ENCODE results near the gene MPL.
"Not testable (repeated sequence)": the region's sequence is repeated elsewhere in the genome, so short reads cannot be mapped to it uniquely, and the experiment has no call there.

MPL gene

DNA sequence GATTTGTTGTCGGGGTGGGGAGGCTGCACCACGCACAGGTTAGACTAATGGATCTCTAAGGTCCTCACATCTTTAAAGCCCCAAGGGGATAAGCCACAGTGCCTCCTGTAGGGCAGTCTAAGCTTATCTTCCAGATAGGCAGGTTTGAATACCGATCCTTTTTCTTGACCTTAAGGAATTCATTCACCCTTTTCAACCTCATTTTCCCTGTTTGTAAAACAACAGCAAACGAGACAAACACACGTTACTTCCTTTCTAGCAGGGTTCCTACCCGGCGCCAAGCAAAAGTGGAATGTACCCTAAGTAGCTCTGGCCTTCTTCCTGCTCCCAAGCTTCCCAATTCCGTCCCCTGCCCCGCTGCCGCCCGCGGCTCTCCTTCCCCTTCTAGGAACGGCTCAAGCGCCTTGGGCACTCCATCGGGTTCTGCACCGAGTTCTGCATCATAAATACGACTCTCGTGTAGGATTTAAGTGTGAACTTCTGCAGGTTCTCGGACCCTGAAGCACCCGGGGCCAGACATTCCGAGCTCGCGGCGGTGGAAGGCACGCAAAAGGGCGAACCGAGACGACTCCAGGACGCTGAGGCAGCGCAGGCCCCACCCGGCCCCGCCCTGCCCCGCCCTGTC is 20.6 kb downstream of the MPL start:
- FAIRE-seq, result no peak

DNA sequence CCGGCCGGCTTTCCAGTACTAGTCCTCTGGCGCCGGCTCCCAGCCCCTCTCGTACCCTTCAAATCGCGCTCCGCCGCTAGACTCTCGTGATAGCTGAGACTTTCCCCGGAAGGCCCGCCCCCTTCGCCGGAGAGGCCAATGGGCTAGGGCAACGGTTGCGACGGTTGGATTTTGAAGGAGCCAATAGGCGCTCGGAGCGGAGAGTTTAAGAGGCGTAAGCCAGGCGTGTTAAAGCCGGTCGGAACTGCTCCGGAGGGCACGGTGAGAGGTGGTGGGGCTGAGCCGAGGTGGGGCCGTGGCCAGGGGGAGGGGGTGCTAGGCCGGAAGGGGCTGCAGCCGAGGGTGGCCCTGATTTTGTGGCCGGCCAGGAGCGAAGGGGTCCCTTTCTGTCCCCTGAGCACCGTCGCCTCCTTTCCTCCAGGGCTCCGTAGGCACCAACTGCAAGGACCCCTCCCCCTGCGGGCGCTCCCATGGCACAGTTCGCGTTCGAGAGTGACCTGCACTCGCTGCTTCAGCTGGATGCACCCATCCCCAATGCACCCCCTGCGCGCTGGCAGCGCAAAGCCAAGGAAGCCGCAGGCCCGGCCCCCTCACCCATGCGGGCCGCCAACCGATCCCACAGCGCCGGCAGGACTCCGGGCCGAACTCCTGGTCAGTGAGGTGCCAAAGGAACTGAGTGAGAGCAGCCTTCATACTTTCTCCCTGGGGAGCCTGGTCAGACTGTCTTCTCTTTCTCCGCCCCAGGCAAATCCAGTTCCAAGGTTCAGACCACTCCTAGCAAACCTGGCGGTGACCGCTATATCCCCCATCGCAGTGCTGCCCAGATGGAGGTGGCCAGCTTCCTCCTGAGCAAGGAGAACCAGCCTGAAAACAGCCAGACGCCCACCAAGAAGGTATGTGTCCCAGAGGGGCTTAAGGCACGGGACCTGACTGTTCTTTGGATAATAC is 21.4 kb downstream of the MPL start, which contains the start of gene CDC20:
TSS of gene CDC20 (plus strand) at position 236 of the 948 bp plus-strand sequence. CDS start at position 471, 235 bp downstream.
- no peak for FAIRE-seq

DNA sequence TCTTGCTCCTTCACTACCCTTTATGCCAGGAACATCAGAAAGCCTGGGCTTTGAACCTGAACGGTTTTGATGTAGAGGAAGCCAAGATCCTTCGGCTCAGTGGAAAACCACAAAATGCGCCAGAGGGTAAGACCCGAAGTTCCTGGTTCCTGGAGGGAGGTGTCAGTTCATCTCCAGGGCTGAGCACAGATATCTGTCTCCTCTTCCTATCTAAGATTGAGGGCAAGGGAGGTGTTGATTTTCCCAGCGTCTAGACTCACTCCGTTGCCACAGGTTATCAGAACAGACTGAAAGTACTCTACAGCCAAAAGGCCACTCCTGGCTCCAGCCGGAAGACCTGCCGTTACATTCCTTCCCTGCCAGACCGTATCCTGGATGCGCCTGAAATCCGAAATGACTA is 22.1 kb downstream of the MPL start:
- FAIRE-seq, result no peak

DNA sequence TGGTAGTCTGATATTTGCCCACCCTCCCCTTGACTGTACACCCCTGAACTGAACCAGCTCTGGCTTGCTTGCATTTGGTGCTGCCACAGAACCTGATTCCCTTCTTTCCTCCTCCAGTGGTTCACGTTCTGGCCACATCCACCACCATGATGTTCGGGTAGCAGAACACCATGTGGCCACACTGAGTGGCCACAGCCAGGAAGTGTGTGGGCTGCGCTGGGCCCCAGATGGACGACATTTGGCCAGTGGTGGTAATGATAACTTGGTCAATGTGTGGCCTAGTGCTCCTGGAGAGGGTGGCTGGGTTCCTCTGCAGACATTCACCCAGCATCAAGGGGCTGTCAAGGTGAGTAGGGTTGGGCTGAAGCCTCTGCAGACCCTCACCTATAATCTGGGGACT is 23.0 kb downstream of the MPL start:
- FAIRE-seq, result no peak

DNA sequence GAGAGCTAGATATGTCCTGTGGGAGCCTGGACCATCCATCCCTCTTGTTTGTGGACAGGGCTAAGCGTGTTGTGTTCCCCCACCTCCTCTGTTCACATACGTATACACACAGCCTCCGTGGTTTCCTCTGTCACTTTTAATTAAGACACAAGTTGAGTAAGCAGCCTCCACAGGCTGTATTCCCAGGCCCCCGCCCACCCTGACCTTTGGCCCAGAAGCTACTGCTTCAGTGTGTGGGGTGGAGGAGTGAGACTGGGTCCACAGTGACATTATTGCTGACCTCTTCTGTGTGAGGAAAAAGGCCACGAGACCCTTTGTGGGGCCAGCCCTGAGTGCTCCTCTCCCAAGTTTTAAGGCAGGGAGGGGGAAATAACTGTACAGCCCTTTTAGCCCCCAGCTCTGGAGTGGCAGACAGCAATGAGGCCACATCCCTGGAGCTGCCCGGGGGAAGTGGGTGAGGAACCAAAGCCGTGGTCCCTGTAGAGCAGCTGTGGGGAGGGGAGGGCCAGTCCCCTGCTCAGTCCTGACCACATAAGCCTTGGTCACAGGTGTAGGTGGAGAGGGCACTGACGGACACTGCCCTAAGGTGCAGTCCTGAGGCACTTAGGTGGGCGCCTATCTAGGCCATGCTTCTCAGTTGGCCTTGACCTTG is 25.8 kb downstream of the MPL start:
- FAIRE-seq, result no peak

DNA sequence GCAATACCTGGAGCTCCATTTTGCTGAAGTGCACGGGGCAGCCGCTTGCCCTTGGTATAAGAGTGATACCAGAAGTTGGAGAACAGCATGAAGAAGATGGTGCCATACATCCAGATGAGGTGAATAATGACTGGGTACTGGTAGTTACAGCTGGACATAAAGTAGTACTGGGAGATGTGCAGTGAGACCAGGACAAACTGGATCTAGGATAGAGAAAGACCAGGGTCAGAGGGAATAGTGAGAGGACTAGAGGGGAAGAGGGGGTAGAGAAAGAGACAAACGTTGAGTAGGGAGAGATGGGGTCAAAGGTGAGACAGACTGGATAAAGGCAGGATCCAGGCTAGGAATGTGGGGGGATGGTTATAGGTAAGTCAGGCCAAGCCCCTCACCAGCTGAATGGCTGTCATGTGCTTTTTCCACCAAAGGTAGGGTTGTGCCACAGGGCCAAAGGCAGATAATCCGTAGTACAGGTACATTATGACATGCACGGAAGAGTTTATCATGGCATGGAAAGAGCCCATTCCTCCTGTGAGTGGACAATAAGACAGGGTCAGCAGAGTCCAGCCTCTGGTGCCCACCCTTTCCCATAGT is 26.4 kb downstream of the MPL start:
- no peak for FAIRE-seq

DNA sequence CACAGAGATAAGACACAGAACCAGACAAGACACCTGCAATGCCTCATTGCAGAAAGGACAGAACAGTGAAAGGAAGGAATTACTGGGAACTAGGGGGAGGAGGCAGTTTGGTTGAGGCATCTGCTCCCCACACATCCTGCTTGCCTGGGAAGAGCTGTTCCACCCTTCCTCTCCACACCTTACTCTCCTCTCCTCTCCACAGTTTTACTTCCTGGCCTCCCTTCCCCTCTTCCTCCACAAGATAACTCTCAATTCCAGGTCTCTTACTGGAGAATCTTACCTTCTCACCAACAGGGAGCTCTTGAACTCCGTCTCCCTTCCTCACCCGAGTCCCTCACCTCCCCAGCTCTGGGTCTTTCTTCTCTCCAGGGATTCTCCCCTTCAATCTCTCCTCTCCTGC is 28.1 kb downstream of the MPL start:
- FAIRE-seq, result no peak

DNA sequence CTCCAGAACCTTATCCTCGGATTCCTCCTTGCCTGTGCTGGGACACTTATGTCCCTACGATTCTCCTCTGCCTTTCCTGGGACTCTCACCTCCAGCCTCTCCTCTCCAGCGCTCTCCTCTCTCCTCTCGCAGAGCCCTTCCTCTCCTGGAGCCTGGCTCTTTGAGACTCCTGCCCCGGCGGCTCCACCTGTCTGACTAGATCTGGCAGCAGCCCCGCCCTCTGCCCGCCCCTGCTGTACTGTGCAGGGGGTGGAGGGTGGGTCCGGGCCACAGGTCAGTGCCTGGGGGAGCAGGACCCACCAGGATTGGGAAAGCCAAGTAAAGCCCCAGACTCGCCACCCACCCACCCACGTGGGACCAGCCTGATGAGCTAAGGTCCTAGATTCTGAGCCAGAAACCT is 28.6 kb downstream of the MPL start:
- no peak for FAIRE-seq

DNA sequence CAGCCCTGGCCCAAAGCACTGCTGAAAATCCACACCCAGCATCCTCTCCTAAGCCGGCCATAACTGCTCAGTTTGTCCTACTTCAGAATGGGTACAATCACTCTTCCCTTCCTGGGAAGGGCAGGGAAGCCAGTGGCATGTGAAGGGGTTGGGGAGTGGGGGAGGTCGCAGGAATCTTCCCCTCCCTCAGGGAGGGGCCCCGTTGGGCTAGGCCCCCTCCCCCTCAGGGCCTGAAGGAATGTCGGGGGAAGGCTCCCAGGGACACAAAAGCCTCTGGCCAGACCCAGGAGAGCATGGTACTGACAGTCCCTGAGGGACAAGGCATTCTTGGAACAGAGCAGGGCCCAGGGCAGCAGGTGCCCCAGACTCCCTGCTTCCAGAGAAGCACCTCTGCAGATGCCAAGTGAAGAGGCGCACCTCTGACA is 29.0 kb downstream of the MPL start:
- no peak for FAIRE-seq

DNA sequence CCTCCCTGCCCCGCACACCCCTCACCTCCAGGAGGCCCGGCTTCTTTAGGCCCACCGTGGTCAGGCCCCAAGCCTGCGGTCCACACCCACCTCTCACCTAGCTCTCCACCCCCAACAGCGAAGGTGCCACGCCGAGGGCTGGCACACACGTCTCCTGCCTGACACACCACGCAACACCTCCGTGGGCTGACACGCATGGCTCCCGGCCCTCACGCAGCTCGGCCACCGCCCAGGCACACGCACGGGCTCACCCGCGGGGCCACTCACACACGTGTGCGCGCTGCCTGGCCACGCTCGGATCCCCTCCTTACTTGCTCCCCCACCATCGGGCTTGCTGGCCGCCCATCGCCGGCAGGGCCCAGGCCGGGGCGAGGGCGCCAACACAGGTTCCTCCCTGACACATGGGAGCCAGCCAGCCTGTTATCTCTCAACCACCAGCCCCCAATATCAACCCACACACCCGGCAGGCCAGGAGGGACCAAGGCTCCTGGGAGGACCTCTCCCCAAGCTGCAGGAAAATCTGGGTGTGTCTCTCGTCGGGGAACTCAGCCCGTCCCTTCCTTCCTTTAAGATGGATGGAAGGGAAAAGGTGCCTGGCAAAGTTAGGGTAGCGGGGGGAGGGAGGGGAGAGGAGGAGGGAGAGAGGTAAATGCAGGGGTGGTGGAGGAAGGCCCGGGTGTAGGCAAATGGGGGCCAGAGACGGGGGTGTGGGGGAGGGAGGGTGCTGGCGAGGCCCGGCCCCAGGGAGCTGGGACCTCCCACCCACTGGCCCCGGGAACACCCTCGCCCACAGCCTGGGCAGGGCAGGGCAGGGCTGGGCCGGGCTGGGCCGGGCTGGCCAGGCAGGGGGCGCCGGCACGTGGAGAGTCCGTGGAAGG is 29.6 kb downstream of the MPL start:
- no peak for FAIRE-seq

DNA sequence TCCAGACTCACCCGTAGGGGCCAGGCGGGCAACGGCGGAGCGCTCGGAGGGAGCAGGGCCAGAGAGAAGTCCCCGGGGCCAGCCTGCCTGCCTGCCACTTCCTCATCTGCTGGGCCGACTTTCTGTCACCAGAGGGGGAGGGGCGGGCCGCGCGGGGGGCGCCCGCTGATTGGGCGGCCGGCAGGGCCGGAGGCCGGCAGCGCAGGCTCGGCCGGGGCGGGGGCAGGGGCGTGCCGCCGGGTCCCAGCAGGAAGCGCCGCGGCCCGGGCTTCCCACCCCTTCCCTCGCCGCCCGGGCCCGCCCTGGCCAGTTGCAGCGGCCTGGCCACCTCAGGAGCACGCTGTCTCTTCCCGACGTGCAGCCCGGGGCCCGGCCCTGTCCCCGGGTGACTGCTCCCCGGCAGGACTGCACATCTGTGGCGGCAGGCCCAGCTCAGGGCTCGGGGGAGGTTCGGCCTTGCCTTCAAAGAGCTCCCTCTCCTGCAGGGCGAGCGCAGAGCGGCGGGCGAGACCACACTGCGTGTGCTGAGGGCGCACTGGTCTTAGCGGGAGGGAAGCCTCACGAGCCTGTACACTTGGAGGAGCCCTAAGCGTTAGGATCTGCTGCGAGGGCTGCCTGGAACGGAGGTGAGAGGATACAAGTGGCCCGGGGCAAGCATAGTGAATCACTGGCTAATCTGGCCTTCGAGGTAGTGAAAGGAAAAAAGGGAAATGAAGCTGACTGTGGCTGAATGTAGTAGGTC is 30.5 kb downstream of the MPL start, which contains the start of gene ELOVL1:
TSS of gene ELOVL1 (minus strand) at position 108 of the 742 bp plus-strand sequence. CDS start 2,402 bp downstream, outside the sequence.
- FAIRE-seq, result no peak

DNA sequence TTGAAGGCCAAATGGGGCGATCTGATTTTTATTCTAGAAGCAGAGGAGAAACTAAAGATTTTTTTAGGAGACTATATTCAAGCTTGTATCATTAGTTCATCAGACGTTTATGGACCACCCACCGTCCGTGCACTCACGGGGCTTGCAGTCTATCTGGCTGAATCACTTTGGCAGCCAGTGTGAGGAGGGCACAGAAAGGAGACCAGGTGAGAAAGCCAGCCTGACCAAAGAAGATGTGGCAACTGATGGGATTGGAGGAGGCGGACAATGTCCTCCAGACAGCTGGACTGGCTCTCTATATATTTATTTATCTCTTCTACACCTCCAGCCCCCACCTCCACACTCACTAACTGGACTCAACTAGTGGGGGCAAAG is 31.0 kb downstream of the MPL start:
- no peak for FAIRE-seq

DNA sequence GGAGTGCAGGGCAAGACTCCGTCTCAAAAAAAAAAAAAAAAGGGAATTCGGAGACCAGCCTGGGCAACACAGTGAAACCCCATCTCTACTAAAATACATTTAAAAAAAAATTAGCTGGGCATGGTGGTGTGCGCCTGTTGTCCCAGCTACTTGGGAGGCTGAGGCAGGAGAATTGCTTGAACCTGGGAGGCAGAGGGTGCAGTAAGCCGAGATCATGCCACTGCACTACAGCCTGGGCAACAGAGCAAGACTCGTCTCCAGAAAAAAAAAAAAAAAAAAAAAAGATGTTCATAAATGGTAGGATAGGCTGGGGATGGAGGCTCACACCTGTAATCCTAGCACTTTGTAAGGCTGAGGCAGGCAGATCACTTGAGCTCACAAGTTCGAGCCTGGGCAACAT is 32.2 kb downstream of the MPL start:
- not testable (repeated sequence) for FAIRE-seq

DNA sequence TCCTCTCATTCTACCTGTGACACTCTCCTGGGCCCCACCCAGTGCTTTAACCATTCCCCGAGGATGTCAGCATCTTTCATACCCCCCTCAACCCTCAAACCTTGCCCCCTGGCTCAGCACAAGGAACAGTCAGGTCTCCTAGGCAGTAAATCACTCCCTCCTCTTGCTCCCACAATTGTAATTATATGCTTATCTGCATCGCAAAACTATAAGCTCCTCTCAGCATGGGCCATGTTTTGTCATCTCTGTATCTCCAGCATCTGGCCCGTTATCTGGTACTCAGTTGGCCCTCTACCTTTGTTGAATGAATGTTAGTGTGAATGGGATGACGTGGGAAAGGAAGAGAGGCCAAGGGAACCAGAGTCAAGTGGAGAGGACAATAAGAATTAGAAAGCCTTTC is 32.9 kb downstream of the MPL start:
- FAIRE-seq, result no peak

DNA sequence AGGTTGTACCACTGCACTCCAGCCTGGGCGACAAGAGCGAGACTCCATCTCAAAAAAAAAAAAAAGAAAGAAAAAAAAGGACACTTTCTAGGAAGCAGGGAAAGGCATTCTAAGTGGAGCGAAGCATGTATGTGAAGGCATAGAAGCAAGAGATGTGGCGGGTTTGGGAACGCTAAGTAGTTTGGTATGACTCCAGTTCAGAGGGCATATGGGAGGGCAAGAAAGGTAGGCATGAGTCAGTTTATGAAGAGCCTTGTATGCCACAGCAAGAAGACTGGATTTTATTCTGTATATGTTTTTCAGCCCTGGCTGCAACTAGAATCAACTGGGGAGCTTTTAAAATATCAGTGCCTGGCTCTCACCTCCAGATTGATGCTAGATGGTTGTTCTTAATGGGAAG is 34.6 kb downstream of the MPL start:
- no peak for FAIRE-seq

DNA sequence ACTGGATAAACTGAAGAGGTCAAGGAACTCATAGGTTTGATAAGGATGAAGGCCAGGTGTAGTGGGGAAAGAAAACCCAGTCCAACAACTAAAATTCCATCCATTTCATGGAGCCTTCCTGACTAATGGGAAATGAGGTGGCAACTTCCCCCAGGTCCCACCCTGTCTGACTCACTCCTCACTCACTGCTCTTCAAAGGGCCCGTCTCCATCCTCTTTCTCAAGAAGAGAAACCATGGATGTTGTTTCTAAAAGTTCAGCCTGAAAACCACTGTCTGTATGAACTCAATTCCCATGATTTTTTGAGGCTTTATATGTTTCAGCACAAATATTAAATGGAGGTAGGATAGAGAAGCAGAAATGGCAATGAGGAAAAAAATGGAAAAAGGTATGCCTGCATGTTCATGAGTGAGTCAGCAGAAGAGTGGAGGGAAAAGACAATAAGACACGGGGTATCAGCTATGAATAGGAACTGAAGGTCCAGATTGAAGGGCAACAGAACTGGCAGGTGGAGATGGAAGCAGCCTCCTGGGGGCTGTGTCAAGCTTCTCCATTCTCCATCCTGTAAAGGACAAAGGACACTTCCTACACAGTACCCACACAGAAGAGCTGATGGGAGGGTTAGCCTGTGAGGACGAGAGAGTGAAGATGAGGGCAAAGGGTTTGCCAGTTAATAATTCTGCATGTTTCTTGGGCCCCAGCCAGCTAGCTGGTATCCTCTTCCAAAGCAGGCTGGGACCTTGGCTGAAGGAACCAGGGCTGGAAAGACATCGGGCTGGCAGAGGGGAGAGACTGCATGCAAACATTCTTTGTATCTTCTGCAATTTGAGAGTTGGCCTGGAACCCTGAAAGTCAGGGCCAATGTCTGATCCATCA is 35.7 kb downstream of the MPL start:
- FAIRE-seq, result no peak

DNA sequence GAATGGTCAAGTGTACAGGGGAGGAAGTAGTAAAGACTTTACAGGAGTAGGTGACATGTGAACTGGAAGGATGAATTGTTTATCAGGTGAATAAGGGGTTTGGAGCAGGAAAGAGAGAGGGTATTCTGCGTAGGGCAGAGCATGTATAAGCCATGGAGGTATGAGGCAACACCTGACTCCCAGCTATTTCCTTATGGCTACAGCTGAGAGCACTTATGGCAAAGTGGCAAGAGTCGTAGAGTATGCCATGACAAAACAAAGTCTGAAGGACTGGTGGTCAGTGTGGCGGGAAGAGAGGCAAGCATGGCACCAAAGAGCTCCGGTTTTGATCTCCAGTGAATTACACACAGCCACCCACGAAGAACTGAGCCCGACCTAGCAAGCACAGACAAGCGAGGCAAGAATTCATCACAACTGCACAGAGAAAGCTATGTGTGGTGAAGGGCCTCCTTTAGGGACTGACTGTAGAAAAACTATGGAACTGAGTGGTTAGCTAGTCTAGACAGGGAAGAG is 39.2 kb downstream of the MPL start:
- no peak for FAIRE-seq

DNA sequence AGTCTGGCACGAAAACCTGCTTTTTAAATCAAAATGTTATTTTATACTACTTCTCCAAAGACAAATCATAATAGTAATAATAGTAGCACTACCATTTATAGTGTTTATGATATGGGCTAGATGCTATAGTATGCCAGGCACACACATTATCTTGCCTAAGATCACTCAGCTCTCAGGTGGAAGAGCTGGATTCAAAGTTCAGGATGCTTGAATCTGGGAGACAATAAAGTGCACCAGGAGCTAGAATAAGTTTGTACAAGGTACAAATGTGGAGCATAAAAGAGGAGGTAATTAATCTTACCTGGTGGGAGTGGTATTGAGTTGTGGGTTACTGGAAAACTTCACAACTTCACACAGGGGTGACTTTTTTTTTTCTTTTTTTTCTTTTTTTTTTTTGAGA is 40.2 kb downstream of the MPL start:
- FAIRE-seq, result no peak

DNA sequence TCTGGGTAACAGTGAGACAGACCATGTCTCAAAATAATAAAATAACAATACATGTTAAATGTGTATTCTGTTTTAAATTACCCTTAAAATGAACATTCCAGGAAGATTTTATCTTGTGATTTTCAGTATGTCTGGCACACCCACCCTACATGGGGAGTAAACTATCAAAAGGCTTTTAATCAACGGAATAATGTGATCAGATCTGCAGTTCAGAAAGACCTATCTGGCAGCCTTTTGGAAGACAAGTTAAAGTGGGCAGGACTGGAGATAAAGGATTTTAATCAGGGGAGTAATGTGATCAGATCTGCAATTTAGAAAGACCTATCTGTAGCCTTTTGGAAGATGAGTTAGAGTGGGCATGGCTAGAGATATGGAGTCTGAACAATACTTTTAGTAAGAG is 41.9 kb downstream of the MPL start:
- no peak for FAIRE-seq

DNA sequence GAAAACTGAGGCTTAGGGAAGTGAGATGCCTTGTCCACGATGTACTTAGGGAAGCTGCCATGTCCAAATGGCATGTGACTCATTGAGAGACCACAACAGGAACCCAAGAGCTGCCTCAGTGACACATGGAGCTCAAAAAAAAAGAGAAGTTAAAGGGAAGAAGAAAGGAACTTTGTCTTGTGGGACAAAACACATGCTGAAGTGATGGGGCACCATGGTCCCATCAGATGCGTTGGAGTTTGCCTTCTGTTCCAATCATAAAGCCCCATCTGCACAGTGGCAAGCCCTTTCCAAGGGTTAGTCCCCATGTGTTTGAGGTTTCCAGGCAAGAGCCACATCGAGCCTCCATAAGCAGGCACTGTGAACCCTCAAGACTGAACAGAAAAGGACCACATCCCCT is 44.0 kb downstream of the MPL start:
- FAIRE-seq, result no peak
